Medulla oblongata (tissue), 1 donor: Measurements from ENCODE around the gene SEBOX.

ENCODE experiments used
- DNase-seq: peaks from one replicate; pipeline ENCODE4 v3.0.0-alpha.2; 2015; ENCODE audit errors: extremely low spot score

Gene SEBOX, protein sequence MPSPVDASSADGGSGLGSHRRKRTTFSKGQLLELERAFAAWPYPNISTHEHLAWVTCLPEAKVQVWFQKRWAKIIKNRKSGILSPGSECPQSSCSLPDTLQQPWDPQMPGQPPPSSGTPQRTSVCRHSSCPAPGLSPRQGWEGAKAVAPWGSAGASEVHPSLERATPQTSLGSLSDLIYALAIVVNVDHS

DNA sequence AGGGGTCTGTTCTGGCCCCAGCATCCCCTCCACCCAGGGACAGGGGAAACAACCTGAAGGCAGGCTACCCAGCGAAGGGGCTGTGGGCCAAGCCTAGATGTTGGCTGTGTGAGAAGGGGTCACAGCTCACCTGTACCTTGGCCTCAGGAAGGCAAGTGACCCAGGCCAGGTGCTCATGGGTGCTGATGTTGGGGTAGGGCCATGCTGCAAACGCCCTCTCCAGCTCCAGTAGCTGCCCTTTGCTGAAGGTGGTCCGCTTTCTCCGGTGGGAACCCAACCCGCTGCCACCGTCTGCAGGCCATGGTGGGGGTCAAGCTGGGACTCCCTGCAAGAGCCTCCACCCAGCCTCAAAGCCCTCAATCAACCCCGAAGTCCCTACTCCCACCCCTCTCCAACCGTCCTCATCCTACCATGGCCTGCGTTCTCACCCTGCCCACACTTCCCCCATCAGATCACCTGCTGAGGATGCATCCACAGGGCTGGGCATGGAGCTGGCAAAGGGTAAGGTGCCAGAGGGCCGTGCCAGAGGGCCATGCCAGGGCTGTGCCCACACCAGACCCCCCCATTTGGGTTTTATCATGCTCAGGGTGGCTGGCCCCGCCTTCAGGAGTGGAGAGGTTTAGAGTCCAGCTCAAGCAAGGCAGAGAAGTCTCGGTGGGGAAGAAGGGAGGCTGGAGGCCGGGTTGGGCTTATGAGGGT, at the start of gene SEBOX:
Gene SEBOX (minus strand): TSS at position 535 of the 699 bp plus-strand sequence. CDS start 48 bp downstream, at position 487.
- DNase-seq = no peak

DNA sequence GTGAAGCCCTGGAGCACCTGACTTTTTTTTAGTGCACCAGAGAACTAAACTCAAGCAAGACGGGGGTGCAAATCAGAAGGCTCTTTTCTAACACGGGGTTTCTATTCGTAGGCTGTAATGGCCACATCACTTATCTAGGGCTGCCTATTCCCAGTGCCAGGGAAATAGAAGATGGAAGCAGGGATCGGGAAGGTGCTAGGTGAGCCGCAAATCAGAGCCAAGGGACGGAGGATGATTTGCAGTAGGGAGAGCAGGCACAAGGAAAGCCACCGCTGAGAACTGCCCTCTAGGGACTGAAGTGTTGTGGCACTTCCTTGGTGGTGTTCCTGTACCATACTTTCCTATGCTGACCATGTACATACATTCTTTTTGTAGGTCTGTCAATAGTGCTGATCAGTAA, 48.8 kb upstream of the SEBOX start:
- no peak for DNase-seq

DNA sequence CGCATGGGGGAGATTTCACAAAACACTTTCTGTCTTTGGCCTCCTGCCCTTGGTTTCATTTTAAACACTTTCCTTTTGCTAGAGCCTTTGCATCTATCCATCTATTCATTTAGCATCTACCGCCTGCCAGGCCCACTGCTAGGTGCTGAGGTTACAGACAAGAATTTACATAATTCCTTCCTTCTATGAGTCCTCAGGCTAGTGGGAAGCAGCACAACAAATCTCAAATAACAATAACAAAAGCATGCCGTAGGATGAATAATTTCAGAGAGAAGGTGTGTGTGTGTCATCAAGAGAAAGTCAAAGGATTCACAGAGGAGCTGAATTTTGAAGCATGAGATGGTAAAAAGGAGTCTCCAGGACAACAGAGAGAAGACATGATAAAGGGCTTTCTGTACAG, 47.1 kb upstream of the SEBOX start:
- DNase-seq = no peak

DNA sequence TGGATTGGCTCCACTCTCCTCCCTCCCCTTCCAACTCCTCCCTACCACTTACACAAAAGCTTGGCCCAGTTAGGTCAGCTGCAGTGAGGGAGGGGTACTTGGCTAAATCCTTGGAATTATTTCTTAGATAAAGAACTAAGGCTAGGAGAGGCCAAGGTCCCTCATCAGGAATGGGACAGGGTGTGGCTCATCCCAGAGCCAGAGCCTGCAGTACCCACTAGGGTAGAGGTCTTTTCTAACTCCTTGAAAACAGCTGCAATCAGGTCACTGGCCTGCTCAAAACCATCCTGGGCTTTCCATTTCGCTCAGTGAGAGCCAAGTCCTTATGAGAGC, 42.9 kb upstream of the SEBOX start:
- DNase-seq = no peak

DNA sequence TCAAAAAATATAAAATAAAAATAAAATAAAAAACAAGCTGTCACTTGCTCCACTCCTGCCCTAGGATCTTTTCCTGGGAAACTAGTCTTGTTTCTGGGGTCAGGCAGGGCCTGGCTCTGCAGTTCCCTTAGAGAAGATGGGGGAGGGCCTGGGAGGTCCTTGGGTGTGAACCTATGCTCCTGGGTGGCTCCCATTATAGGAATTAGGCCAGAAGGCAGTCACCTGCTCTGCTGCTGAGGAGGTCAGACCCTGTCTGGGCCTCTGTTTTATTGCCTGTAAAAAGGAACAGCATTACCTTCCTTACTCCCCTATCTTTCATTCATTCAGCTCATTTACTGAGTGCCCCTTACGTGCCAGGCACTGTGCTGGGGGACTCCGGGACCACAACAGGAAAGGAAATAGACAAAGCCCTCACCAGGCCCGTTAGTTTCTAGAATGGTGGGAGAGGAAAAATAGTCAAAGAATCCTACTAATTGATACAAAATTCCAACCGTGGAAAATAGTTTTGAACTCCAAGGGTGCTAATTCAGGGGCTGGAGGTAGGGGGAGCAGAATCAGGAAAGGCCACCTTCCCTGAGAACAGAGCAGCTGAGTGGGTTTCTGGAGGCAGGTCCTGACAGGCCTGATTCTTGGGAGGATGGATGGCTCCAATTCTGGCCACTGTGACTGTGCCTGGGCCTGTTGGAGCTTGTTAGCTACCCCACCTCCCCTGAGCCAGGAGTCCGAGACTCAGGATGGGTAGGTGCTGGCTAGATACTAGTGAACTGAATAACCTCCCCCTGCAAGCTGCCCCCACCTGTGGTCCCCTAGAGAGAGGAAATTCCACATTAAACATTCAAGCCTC, 42.4 kb upstream of the SEBOX start:
- no peak for DNase-seq

DNA sequence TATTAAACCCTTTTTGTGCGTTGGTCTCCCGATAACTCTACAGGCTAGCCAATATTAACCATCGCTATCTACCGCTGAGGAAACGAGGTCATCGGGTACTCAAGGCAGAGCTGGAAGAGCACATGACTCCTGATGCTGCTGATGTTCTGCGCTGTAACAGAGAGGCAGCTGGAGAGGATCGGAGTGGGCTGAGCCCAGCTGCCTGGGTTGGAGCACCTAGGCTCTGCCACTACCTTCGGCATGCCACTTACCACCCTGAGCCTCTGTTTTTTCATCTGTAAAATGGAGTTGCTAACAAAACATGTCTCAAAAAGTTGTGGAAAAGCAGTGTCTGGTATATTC, 41.4 kb upstream of the SEBOX start:
- peak; percentile 20 for DNase-seq

DNA sequence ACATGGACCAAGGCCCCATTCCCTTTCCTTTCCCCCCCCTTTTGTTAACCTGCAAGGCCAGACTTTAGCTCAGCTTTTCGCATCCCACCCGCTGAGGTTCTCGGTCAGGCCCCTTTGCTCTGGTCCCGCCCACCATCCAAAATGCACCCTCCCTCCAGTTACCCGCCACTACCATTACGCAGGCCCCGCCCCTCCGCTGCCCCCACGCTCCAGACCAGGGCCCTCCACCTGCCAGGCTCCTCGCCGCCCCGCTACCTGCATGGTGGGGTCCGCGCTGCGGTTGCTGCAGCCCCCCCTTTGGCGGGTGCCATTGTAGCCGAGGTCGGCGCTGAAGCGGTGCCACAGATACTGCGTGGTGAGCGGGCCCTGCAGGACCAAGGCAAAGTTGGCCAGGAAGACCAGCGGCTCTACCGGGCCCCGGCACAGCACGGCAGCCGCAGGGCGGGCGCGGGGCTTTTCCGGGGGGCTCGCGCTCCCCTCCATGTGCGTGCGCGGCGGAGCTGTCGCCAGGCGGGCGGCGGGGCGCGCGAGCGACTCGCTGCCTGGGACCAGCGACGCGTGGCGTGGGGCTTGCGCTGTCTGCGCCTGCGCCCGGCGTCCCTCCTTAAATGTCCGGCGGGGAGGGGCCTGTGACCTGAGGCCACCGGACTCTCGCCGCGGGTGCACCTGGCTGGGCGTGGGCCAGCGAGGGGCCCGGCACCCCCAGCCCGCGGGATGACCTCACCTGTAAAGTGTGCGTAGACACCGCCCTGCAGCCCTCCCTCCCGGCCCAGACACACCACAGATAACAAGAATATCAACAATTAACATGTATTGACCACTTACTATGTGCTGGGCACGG, 40.9 kb upstream of the SEBOX start, which contains the start of gene SLC46A1:
Gene SLC46A1 (minus strand): TSS at position 581 of the 841 bp plus-strand sequence. CDS start 98 bp downstream, at position 483.
- peak; percentile 53 for DNase-seq

DNA sequence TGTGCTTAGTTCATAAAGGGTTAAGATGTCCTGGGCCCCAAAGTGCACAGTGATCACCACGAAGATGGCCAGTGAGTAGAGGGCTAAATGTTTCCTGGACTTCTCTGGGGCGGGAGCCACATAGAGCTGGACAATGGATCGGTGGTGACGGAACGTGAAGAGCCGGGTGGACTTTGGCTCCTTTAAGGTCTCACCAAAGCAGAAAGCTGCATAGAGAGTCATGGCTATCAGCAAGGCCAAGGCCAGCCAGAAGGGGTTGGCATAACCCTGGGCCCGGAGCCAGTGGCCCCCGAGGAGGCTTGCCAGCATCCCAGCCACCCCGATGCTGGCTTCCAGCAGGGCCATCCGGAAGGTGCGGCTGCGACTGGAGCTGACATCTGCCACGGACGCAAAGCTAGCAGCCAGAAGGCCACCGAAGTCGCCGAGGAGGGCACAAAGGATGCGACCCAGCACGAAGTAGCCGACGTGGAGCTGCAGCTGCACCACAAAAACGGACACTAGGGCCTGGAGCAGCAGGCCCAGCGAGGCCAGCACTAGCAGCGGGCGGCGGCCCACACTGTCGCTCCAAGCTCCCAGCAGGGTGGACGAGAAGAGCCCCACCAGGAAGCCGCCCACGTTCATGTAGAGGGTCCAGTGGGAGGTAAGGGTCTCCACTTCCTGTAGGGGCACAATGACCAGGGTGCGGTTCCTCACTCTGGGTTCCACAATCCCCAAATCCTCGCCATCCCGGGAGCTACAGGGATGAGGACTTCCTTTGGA, 40.0 kb upstream of the SEBOX start:
- DNase-seq = peak; percentile 15

DNA sequence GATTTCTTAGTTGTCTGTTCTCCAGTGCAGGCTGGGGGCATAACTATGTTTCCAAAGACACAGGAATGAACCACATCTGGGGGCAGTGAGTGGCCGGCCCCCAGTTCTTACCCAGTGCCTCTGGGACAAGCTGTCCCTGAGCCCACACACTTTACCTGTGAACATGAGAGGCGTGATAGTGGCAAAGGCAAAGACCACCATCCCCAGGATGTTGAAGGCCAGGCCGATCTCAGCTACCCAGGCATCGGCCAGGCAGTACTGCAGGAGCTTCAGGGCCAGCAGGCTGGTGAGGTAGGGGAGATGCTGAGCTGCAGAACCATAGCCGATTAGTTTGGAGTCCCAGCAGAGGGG, 39.4 kb upstream of the SEBOX start:
- no peak for DNase-seq

DNA sequence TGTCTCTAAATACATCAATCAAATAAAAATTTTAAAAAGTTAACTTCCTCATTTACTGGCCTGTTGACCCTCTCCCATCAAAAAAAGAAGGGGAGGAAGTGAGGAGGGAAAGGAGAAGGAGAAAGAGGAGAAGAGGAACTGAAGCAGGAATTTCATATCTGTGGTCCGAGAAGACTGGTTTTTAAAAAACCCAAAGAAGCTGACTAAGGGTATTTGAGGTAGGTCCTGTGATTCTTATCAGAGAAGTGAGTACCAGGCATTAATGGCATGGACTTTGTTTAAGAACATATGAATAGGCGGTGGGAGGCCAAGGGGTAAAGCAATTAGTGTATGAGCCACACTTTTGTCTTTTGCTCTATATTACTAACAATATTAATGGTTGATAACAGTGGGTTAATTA, 39.0 kb upstream of the SEBOX start:
- peak; percentile 58 for DNase-seq

DNA sequence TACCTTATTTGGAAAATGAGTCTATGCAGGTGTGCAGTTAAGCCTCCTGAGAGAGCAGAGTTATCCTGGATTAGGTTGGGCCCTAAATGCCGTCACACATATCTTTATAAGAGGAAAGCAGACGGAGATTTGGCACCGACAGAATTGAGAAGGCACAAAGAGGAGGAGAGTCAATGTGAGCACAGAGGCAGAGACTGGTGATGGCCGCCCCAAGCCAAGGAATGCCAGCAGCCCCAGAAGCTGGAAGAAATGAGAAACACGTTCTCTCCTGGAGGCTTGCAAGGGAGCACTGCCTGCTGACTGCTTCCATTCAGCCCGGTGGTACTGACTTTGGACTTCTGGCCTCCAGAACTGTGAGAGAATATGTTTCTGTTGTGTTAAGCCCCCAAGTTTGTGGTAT, 37.8 kb upstream of the SEBOX start:
- DNase-seq = no peak

DNA sequence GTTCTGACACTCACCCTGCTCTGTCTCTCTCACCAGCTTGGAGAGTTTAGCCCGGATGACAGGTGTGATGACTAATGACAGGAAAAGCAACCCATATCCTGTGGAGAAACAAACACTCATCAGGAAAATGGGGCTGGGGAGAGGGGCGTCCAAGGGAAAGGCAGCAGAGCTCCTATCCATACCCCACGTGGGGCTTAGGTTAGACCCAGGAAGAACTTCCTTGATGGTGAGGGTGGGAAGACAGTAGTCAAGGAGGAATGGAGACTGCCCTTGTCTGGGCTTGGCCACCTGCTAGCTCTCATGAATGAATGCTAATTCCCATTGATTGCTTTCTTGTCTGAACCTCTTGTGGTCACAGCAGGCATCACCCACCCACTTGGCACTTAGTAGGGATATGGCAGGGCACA, 37.2 kb upstream of the SEBOX start:
- DNase-seq = no peak

DNA sequence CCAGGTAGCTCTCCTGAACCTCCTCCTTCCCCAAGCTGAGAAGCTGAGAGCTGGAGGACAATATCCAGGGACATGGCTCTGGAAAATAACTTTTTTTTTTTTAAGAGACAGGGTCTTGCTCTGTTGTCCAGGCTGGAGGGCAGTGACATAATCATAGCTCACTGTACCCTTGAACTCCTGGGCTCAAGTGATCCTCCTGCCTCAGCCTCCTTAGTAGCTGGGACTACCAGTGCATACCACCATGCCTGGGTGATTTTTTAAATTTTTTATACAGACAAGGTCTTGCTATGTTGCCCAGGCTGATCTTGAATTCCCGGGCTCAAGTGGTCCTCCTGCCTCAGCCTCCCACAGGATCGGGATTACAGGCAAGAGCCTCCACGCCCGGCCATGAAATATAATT, 34.8 kb upstream of the SEBOX start:
- no peak for DNase-seq

DNA sequence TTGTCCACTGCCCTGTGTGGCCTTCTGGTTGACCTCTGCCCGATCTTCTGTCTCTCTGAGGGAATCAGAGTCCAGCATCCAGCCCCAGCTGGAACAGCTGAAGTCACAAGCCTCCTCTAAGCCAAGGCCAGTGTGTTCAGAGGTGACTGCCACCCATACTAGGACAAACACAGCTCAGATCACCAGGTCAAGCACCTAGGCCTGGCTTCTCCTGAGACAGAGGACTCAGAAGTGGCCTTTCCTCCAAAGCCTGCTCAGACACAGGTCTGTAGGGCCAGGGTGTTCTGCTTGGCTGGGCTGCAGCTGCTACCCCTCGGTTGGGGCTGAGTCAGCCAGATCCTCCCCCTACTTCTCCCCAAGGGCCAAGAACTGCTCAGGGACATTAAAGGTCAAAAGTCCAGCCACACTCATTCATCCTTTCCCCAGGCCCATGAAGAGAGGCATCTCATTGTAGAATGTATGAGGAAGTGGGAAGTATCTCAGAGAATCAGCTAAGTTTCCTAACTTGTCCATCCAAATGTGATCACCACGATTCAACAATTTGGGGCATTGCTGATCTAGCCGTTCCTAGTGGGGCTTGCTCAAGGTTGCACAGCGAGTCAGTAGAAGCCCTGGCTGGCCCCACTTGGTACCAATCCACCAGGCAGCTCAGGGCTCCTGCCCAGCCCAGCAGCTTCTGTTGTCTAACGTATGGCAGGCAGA, 33.4 kb upstream of the SEBOX start:
- no peak for DNase-seq

DNA sequence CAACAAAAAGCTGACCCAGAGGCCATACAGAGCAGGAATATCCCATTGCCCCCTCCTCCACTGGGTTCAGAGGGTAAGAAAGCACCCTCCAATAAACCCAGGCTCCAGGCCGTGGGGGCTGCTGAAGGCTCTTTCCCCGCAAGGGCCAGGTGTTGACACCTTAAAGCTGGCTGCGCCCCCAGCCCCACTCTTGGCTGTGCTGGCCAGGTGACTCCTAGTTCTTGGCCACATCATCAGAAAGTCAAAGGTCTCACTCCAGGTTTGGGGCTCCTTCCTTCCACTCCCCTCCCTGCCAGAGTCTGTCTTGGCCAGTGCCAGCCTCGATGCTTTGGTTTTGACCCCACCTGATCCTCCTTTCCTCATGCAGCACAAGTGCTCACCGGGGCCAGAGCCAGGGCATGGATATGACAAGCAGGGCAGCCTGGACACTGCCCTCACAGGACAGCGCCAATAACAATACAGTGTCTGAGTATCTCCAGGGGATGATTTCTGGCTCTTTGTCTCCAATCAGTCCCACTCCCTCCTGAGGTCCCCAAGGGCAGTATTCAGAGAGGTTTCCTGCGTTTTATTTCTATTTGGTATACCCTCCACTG, 32.8 kb upstream of the SEBOX start:
- no peak for DNase-seq

DNA sequence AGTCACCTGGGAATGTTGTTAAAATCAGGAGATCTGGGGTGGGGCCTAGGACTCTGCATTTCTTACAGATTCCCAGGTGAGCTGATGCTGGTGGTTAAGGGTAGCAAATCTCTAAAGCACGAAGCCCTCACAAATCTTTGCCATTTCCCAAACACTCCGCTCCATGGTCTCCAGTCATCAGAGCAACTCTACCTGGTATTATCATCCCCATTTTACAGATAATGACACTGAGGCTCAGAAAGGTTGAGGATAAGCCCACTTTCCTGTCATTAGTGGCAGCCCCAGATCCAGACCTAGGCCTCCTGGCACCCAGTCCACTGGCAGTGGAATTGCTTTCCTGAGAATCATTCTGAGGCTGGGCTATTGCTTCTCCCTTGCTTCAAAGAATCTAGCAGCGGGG, 32.3 kb upstream of the SEBOX start:
- DNase-seq = no peak

DNA sequence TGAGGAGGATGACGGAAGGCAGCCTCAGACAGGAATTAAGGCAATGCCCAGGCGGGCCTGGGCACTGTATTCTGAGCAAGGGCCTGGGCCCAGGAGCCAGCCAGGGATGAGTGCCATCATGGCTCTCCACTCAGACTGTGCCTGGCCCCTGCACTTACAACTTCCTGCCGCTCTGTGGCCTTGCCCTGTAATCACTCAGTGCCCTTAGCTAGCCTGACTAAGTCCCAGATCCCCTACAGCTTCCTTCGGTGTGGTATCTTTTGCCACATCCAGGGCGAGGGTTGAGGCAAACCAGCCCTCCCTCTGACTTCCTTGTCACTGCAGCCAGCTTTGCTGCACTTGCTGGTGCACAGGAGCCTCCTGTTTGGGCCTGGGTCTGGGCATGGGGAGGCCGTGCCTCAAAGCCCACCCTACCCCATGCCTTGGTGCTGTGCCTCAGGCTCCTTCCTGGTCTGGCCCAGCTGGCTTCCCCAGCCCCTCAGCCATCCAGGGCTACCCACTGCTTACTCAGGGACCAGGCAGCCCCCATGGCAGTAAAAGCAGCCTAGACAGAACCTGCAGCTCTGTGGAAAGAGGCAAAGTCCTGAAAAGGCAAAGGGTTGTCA, 31.7 kb upstream of the SEBOX start:
- DNase-seq = no peak

DNA sequence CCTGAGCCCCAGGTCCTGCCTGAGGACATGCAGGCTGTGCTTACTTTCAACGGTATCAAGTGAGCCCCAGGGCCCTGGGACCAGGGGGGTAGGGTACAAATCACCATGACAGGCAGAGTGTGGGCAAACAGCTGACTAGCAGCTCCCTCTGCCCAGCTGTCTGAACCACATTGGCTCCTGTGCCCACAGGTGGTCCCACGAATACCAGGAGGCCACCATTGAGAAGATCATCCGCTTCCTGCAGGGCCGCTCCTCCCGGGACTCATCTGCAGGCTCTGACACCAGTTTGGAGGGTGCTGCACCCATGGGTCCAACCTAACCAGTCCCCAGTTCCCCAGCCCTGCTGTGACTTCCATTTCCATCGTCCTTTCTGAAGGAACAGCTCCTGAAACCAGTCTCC, 31.0 kb upstream of the SEBOX start:
- no peak for DNase-seq

DNA sequence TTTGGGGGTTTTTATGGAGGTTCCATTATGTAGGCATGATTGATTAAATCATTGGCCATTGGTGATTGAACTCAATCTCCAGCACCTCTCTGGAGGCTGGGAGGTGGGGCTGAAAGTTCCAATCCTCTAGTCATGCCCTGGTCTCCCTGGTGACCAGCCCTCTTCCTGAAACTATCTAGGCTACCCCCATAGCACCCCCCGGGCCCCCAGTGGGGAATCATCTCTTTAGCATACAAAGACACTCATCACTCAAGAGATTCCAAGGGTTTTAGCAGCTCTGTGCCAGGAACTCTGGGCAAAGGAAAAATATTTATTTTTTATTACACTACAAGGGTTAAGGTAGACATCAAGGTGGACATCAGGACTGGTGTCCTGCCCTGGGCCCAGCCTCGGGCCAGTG, 30.4 kb upstream of the SEBOX start:
- DNase-seq = no peak
